Measurements from ENCODE around the gene MCF2L2.
"Not testable (repeated sequence)": the region's sequence is repeated elsewhere in the genome, so short reads cannot be mapped to it uniquely, and the experiment has no call there.

Gene MCF2L2

GRCh38 chr3:183178833-183179549 is 249.4 kb downstream of the MCF2L2 start:
- DNase-seq (ENCODE audit: low read depth): no peak
- TF ChIP-seq CTCF (IDR thresholded peaks at IDR 0.05; ENCODE audit: low read depth, low read length, missing control alignments): no peak
- in situ Hi-C loops (cut with HindIII; ENCODE audit: low sequenced_read_pairs): loop anchor here (5.0 kb wide), 1 partner anchor 57 kb away; no protein-coding TSS in a partner anchor
- H3K4me3 ChIP-seq (ENCODE audit: low read depth, low read length): peak overlapping the region; percentile 53

GRCh38 chr3:183178512-183178832 is 249.9 kb downstream of the MCF2L2 start:
- H3K4me3 ChIP-seq (ENCODE audit: low read depth, low read length): peak overlapping the region; percentile 53
- in situ Hi-C loops (cut with HindIII; ENCODE audit: low sequenced_read_pairs): loop anchor here (5.0 kb wide), 1 partner anchor 56 kb away; no protein-coding TSS in a partner anchor
- DNase-seq (ENCODE audit: low read depth): no peak
- no peak for TF ChIP-seq CTCF (IDR thresholded peaks at IDR 0.05; ENCODE audit: low read depth, low read length, missing control alignments)

- H3K4me3 ChIP-seq (ENCODE audit: low read depth, low read length): no peak overlapping the region
- DNase-seq (ENCODE audit: low read depth): no peak
- in situ Hi-C loops (cut with HindIII; ENCODE audit: low sequenced_read_pairs): no loop called here
- no peak for TF ChIP-seq CTCF (IDR thresholded peaks at IDR 0.05; ENCODE audit: low read depth, low read length, missing control alignments)
Measured at GRCh38 chr3:183172051-183172639, 256.3 kb downstream of the MCF2L2 start.

- in situ Hi-C loops (cut with HindIII; ENCODE audit: low sequenced_read_pairs); H3K4me3 ChIP-seq (ENCODE audit: low read depth, low read length); DNase-seq (ENCODE audit: low read depth): not testable (repeated sequence)
Measured at GRCh38 chr3:183167975-183168374, 260.4 kb downstream of the MCF2L2 start.

- TF ChIP-seq CTCF (IDR thresholded peaks at IDR 0.05; ENCODE audit: low read depth, low read length, missing control alignments): no peak
- no peak overlapping the region for H3K4me3 ChIP-seq (ENCODE audit: low read depth, low read length)
- no peak for DNase-seq (ENCODE audit: low read depth)
- in situ Hi-C loops (cut with HindIII; ENCODE audit: low sequenced_read_pairs): no loop called here
Measured at GRCh38 chr3:183163563-183163962, 264.9 kb downstream of the MCF2L2 start.

GRCh38 chr3:183161552-183162336 is 266.7 kb downstream of the MCF2L2 start:
- in situ Hi-C loops (cut with HindIII; ENCODE audit: low sequenced_read_pairs): no loop called here
- DNase-seq (ENCODE audit: low read depth): no peak
- TF ChIP-seq CTCF (IDR thresholded peaks at IDR 0.05; ENCODE audit: low read depth, low read length, missing control alignments): no peak
- peak overlapping the region; percentile 53 for H3K4me3 ChIP-seq (ENCODE audit: low read depth, low read length)

GRCh38 chr3:183160616-183161015 is 267.8 kb downstream of the MCF2L2 start:
- in situ Hi-C loops (cut with HindIII; ENCODE audit: low sequenced_read_pairs): no loop called here
- no peak for TF ChIP-seq CTCF (IDR thresholded peaks at IDR 0.05; ENCODE audit: low read depth, low read length, missing control alignments)
- H3K4me3 ChIP-seq (ENCODE audit: low read depth, low read length): no peak overlapping the region
- no peak for DNase-seq (ENCODE audit: low read depth)

All from astrocyte of the cerebellum (primary cell).